ENCODE data around the gene OVCH1. TPM values are rescaled to one million over a fixed set of nuclear protein-coding genes. Genes with fewer than 3 reads are reported as not detected.

The OVCH1 gene
- polyA plus RNA-seq, 1 of the 3 experiments (the other 2 are of a cell fraction) = not detected

DNA sequence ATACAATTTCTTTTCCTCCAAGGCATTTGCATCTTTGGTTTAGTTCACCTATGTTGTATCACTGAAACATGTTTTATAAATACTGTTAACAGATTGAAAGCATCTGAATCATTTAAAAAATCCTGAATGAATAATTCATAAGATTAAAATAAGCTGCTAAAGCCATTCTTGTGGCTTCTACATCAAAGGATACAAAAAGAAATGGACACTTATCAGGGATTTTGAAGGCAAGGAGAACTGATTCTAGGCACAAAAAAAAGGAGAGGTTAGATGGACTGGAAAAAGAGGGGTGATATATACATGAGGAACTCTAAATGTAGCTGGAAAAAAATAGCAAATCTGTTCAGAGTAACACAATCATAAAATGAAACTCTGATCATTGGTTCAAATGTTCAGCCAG lies 5.8 kb upstream of the OVCH1 start:
- DNase-seq = no peak
- Histone ChIP-seq H3K9me3 (no peaks in the 10 kb centered on the region; the same call in 1 of the 2 replicates), H2AFZ (ENCODE audit: low read depth) (no peak overlapping the region), H3K79me2 (ENCODE audit: insufficient read depth) (no peaks in the 10 kb centered on the region), H4K20me1 (ENCODE audit: insufficient read depth) (no peaks in the 10 kb centered on the region), H3K27me3 (ENCODE audit: insufficient read depth) (no peaks in the 10 kb centered on the region; the same call in 1 of the 2 replicates), H3K9me2 (no peaks in the 10 kb centered on the region), H3K36me3 (replicated peaks in 1 of 2; ENCODE audit: control insufficient read depth in 1 of 2, insufficient read depth in 2 of 2, low read length in 1 of 2) (no peaks in the 10 kb centered on the region), H3K4me1 (ENCODE audit: control insufficient read depth in 1 of 2, insufficient read depth in 2 of 2, low read depth in 1 of 2, low read length in 1 of 2) (peaks cover 0 to 2% of the 10 kb centered on the region in 2 experiments; a peak in 1 of 4 replicates), H3K4me3 (ENCODE audit: low read depth in 2 of 2, low read length in 1 of 2) (no peak overlapping the region), H3K9ac (no peak overlapping the region), H3F3A (replicated peaks; ENCODE audit: insufficient read depth) (no peaks in the 10 kb centered on the region), H3K4me2 (no peak overlapping the region), H3K27ac (ENCODE audit: low read depth in 2 of 2, low read length in 1 of 2) (no peak overlapping the region)
- TF ChIP-seq RXRA (IDR thresholded peaks at IDR 0.05; ENCODE audit: borderline replicate concordance, low read depth) (no peak), SMC3 (IDR thresholded peaks at IDR 0.05; ENCODE audit: low read depth, low read length) (no peak), YY1 (IDR thresholded peaks at IDR 0.05; ENCODE audit: low read depth) (no peak), JUND (IDR thresholded peaks at IDR 0.05) (no peak), EZH2phosphoT487 (IDR thresholded peaks at IDR 0.05; ENCODE audit: borderline replicate concordance, low read depth) (no peak)
- CTCF ChIA-PET = no interaction called here
- POLR2A ChIA-PET = no interaction called here

DNA sequence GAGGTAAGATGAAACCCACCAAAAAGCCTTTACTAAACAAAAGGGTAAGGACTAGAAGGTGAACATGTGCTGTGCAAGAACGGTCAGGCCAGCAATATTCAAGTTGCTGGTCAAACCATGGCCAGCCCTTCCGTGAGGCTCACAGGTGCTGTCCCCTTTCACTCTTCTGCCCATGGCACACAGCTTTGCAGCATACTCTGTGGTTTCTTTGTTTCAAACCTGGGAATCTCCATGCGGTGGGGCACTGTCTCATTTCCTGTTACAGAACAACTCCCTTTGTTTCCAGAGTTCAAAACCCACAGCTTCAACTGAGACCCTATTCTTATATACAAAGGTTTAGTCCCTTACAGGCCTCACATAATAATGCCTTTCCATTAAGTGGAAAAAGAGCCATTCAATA lies 1.7 kb upstream of the OVCH1 start:
- H3K9me2 ChIP-seq = no peaks in the 10 kb centered on the region
- no peaks in the 10 kb centered on the region for H3F3A ChIP-seq (replicated peaks; ENCODE audit: insufficient read depth)
- H3K4me3 ChIP-seq (ENCODE audit: low read depth in 2 of 2, low read length in 1 of 2) = no peak overlapping the region
- no peaks in the 10 kb centered on the region; the same call in 1 of the 2 replicates for H3K9me3 ChIP-seq
- WGBS (ENCODE audit: low lambda C conversion rate) = 85% methylated on average over 3 of the region's 3 CpGs
- no peaks in the 10 kb centered on the region for H3K79me2 ChIP-seq (ENCODE audit: insufficient read depth)
- no peak overlapping the region for H2AFZ ChIP-seq (ENCODE audit: low read depth)
- H3K4me1 ChIP-seq (ENCODE audit: control insufficient read depth in 1 of 2, insufficient read depth in 2 of 2, low read depth in 1 of 2, low read length in 1 of 2) = no peaks in the 10 kb centered on the region; a peak in 1 of 4 replicates
- no peaks in the 10 kb centered on the region for H3K36me3 ChIP-seq (replicated peaks in 1 of 2; ENCODE audit: control insufficient read depth in 1 of 2, insufficient read depth in 2 of 2, low read length in 1 of 2)
- H4K20me1 ChIP-seq (ENCODE audit: insufficient read depth) = no peaks in the 10 kb centered on the region
- H3K27ac ChIP-seq (ENCODE audit: low read depth in 2 of 2, low read length in 1 of 2) = no peak overlapping the region
- ChIA-PET POLR2A (no interaction called here), CTCF (no interaction called here)
- no peak overlapping the region for H3K9ac ChIP-seq
- H3K4me2 ChIP-seq = no peak overlapping the region
- no peak for DNase-seq
- peaks cover 3% of the 10 kb centered on the region; the same call in 1 of the 2 replicates for H3K27me3 ChIP-seq (ENCODE audit: insufficient read depth)
- no peak for TF ChIP-seq POLR2AphosphoS5 (IDR thresholded peaks at IDR 0.05; ENCODE audit: low read depth, low read length)
- no peak for TF ChIP-seq GABPA (IDR thresholded peaks at IDR 0.05; ENCODE audit: low read depth)
- no peak for TF ChIP-seq NRF1 (IDR thresholded peaks at IDR 0.05; ENCODE audit: low read depth, low read length)
- no peak for TF ChIP-seq TAF1 (IDR thresholded peaks at IDR 0.05; ENCODE audit: borderline replicate concordance, low read depth, low read length)
- no peak for TF ChIP-seq CHD2 (IDR thresholded peaks at IDR 0.05; ENCODE audit: low read length, partially characterized antibody)
- TF ChIP-seq SIN3A (IDR thresholded peaks at IDR 0.05; ENCODE audit: borderline replicate concordance, low read depth, low read length) = no peak
- TF ChIP-seq, protein P1, sequence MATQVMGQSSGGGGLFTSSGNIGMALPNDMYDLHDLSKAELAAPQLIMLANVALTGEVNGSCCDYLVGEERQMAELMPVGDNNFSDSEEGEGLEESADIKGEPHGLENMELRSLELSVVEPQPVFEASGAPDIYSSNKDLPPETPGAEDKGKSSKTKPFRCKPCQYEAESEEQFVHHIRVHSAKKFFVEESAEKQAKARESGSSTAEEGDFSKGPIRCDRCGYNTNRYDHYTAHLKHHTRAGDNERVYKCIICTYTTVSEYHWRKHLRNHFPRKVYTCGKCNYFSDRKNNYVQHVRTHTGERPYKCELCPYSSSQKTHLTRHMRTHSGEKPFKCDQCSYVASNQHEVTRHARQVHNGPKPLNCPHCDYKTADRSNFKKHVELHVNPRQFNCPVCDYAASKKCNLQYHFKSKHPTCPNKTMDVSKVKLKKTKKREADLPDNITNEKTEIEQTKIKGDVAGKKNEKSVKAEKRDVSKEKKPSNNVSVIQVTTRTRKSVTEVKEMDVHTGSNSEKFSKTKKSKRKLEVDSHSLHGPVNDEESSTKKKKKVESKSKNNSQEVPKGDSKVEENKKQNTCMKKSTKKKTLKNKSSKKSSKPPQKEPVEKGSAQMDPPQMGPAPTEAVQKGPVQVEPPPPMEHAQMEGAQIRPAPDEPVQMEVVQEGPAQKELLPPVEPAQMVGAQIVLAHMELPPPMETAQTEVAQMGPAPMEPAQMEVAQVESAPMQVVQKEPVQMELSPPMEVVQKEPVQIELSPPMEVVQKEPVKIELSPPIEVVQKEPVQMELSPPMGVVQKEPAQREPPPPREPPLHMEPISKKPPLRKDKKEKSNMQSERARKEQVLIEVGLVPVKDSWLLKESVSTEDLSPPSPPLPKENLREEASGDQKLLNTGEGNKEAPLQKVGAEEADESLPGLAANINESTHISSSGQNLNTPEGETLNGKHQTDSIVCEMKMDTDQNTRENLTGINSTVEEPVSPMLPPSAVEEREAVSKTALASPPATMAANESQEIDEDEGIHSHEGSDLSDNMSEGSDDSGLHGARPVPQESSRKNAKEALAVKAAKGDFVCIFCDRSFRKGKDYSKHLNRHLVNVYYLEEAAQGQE (IDR thresholded peaks at IDR 0.05; ENCODE audit: low read depth, low read length) = no peak
- TF ChIP-seq, protein P2, sequence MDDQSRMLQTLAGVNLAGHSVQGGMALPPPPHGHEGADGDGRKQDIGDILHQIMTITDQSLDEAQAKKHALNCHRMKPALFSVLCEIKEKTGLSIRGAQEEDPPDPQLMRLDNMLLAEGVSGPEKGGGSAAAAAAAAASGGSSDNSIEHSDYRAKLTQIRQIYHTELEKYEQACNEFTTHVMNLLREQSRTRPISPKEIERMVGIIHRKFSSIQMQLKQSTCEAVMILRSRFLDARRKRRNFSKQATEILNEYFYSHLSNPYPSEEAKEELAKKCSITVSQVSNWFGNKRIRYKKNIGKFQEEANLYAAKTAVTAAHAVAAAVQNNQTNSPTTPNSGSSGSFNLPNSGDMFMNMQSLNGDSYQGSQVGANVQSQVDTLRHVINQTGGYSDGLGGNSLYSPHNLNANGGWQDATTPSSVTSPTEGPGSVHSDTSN (IDR thresholded peaks at IDR 0.05) = no peak
- TF ChIP-seq TEAD4 (IDR thresholded peaks at IDR 0.05; ENCODE audit: borderline replicate concordance, insufficient read depth) = no peak
- TF ChIP-seq, protein P3, sequence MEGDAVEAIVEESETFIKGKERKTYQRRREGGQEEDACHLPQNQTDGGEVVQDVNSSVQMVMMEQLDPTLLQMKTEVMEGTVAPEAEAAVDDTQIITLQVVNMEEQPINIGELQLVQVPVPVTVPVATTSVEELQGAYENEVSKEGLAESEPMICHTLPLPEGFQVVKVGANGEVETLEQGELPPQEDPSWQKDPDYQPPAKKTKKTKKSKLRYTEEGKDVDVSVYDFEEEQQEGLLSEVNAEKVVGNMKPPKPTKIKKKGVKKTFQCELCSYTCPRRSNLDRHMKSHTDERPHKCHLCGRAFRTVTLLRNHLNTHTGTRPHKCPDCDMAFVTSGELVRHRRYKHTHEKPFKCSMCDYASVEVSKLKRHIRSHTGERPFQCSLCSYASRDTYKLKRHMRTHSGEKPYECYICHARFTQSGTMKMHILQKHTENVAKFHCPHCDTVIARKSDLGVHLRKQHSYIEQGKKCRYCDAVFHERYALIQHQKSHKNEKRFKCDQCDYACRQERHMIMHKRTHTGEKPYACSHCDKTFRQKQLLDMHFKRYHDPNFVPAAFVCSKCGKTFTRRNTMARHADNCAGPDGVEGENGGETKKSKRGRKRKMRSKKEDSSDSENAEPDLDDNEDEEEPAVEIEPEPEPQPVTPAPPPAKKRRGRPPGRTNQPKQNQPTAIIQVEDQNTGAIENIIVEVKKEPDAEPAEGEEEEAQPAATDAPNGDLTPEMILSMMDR (IDR thresholded peaks at IDR 0.05) = no peak
- no peak for TF ChIP-seq RFX5 (IDR thresholded peaks at IDR 0.05; ENCODE audit: low read length)
- TF ChIP-seq, protein P4, sequence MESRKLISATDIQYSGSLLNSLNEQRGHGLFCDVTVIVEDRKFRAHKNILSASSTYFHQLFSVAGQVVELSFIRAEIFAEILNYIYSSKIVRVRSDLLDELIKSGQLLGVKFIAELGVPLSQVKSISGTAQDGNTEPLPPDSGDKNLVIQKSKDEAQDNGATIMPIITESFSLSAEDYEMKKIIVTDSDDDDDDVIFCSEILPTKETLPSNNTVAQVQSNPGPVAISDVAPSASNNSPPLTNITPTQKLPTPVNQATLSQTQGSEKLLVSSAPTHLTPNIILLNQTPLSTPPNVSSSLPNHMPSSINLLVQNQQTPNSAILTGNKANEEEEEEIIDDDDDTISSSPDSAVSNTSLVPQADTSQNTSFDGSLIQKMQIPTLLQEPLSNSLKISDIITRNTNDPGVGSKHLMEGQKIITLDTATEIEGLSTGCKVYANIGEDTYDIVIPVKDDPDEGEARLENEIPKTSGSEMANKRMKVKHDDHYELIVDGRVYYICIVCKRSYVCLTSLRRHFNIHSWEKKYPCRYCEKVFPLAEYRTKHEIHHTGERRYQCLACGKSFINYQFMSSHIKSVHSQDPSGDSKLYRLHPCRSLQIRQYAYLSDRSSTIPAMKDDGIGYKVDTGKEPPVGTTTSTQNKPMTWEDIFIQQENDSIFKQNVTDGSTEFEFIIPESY (IDR thresholded peaks at IDR 0.05; ENCODE audit: borderline replicate concordance, low read depth) = no peak
- no peak for TF ChIP-seq MXI1 (IDR thresholded peaks at IDR 0.05; ENCODE audit: low read depth, low read length)
- TF ChIP-seq USF1 (IDR thresholded peaks at IDR 0.05; ENCODE audit: borderline replicate concordance, low read depth) = no peak
- TF ChIP-seq FOXM1 (IDR thresholded peaks at IDR 0.05; ENCODE audit: low read depth) = no peak

Measured in SK-N-SH (cell line).